K562 (cell line): ENCODE data around the gene PDE1C. TPM values are rescaled to one million over a fixed set of nuclear protein-coding genes. Genes with fewer than 3 reads are reported as not detected.

ENCODE experiments used
- ATAC-seq: fragments of 200-7000 bp; cut with Tn5 transposase; 3 replicates; pipeline ENCODE4 v1.9.1; 2020; ENCODE audit warnings: moderate library complexity
- BruUV-seq: library from RNA; stranded (reverse); fragments of 400-500 nt; replicated peaks from 2 replicates; lab custom pipeline; 2021; lab: Mats Ljungman, UMichigan
- CTCF ChIA-PET: fragments of 300-600 bp; formaldehyde crosslinking; extraction: SDS; loops from one replicate; lab custom pipeline; 2021; ENCODE audit warnings: low intra/inter-chr PET ratio; lab: Yijun Ruan, JAX
- POLR2A ChIA-PET: fragments of 300-600, 350-650 bp; sonication (Branson Sonifier 250); formaldehyde crosslinking; extraction: SDS; loops from one replicate; lab custom pipeline; 2021; ENCODE audit warnings: antibody characterized with exemption, inconsistent platforms; lab: Yijun Ruan, JAX
- DNase-seq, 4 experiments: peaks; one replicate each; pipeline versions ENCODE4 v3.0.0 to v3.0.0-alpha.2; 2011 to 2018; ENCODE audit warnings: low spot score in 3 of 4, mixed read lengths in 3 of 4; ENCODE audit errors: extremely low read depth in 1 of 4
- FAIRE-seq: peaks from 2 replicates; lab custom pipeline; 2011; peaks lifted over from hg19 to GRCh38; lab: Jason Lieb, UNC
- H2AFZ ChIP-seq: 2 replicates; pipeline ENCODE4 v1.6.0; 2011; ENCODE audit warnings: low read depth, low read length, control low read depth, inconsistent platforms
- H3K27ac ChIP-seq: fragments of 200-600 bp; 3 replicates; pipeline ENCODE4 v1.8.0; 2011; ENCODE audit warnings: low read depth, mild to moderate bottlenecking, control low read depth, inconsistent platforms, low read length, moderate library complexity, mixed read lengths; ENCODE audit errors: extremely low read depth
- H3K27me3 ChIP-seq, 2 experiments: fragments of 300-600 bp in 1 of 2; 2 replicates in 1 of 2; 3 replicates in 1 of 2; pipeline versions ENCODE4 v1.6.0 to v1.8.0; 2011; ENCODE audit warnings: inconsistent platforms in 2 of 2, low read length in 2 of 2, mild to moderate bottlenecking in 1 of 2, mixed read lengths in 1 of 2, moderate library complexity in 1 of 2; ENCODE audit not compliant: control insufficient read depth in 2 of 2, insufficient read depth in 2 of 2
- H3K36me3 ChIP-seq: fragments of 300-600 bp; 3 replicates; pipeline ENCODE4 v1.8.0; 2011; ENCODE audit warnings: mild to moderate bottlenecking, low read length, inconsistent platforms; ENCODE audit not compliant: control insufficient read depth, insufficient read depth
- H3K4me1 ChIP-seq, 2 experiments: fragments of 200-600 bp in 1 of 2; replicated peaks in 1 of 2; 2 replicates in 1 of 2; 3 replicates in 1 of 2; pipeline versions ENCODE4 v1.5.1 to v1.8.0; 2011; ENCODE audit warnings: inconsistent platforms in 2 of 2, low read length in 2 of 2, mild to moderate bottlenecking in 1 of 2, mixed read lengths in 1 of 2, moderate library complexity in 1 of 2; ENCODE audit not compliant: control insufficient read depth in 2 of 2, insufficient read depth in 2 of 2
- H3K4me2 ChIP-seq: 2 replicates; pipeline ENCODE4 v1.6.1; 2011; ENCODE audit warnings: low read length, control low read depth, inconsistent platforms, mixed read lengths; ENCODE audit not compliant: insufficient read depth
- H3K4me3 ChIP-seq: fragments of 200-600 bp; sonication (generic), shearing (Covaris generic); 2 replicates; pipeline ENCODE4 v1.5.1; 2016; ENCODE audit warnings: control low read depth, inconsistent platforms
- H3K79me2 ChIP-seq: fragments of 200-600 bp; 3 replicates; pipeline ENCODE4 v1.8.0; 2011; ENCODE audit warnings: low read length, inconsistent platforms; ENCODE audit not compliant: control insufficient read depth, insufficient read depth
- H3K9ac ChIP-seq, 2 experiments: 2 replicates each; pipeline versions ENCODE4 v1.6.0 to v1.6.1; 2011; ENCODE audit warnings: low read depth in 2 of 2, low read length in 2 of 2, control low read depth in 1 of 2, inconsistent platforms in 1 of 2, mild to moderate bottlenecking in 1 of 2, mixed read lengths in 1 of 2; ENCODE audit not compliant: insufficient read depth in 1 of 2
- H3K9me1 ChIP-seq: one replicate; pipeline ENCODE4 v1.6.0; 2011; ENCODE audit warnings: inconsistent platforms, mild to moderate bottlenecking, low read length, moderate library complexity; ENCODE audit not compliant: control insufficient read depth, insufficient read depth
- H3K9me3 ChIP-seq: replicated peaks from 2 replicates; pipeline ENCODE4 v1.5.1; 2011; ENCODE audit warnings: low read depth, low read length, inconsistent platforms; ENCODE audit not compliant: control insufficient read depth, insufficient read depth
- H4K20me1 ChIP-seq: replicated peaks from 2 replicates; pipeline ENCODE4 v1.6.1; 2011; ENCODE audit warnings: low read length, inconsistent platforms, mixed read lengths; ENCODE audit not compliant: control insufficient read depth, insufficient read depth
- AFF1 ChIP-seq, 2 experiments: fragments of 450-650 bp; IDR thresholded peaks; 2 replicates each; pipeline ENCODE4 v1.6.1; 2018; ENCODE audit warnings: mild to moderate bottlenecking in 2 of 2, low read depth in 1 of 2; ENCODE audit not compliant: partially characterized antibody in 2 of 2
- CEBPG ChIP-seq, 3 experiments: fragments of 200-800 bp in 1 of 3; sonication (Bioruptor generic) in 1 of 3; sonication (generic) in 1 of 3; formaldehyde crosslinking in 1 of 3; IDR thresholded peaks in 2 of 3; conservative IDR thresholded peaks in 1 of 3; 2 replicates each; pipeline versions ENCODE4 v1.6.1 to v1.8.0; 2016 to 2022; ENCODE audit warnings: missing compliant biosample characterization in 2 of 3, missing genetic modification characterization in 2 of 3, mild to moderate bottlenecking in 1 of 3, missing genetic modification reagents in 1 of 3
- HNRNPH1 ChIP-seq: fragments of 200-400 bp; formaldehyde crosslinking; optimal IDR thresholded peaks from 2 replicates; pipeline ENCODE3; 2017; ENCODE audit warnings: low read depth, mild to moderate bottlenecking, low read length, moderate library complexity
- KDM4B ChIP-seq, 2 experiments: fragments of 450-650 bp in 1 of 2; sonication (generic) in 1 of 2; IDR thresholded peaks; 2 replicates each; pipeline ENCODE4 v1.6.1; 2016 to 2017; ENCODE audit warnings: borderline replicate concordance in 2 of 2, antibody characterized with exemption in 1 of 2, low read depth in 1 of 2, mild to moderate bottlenecking in 1 of 2
- NFRKB ChIP-seq: fragments of 450-650 bp; IDR thresholded peaks from 2 replicates; pipeline ENCODE4 v1.6.1; 2016; ENCODE audit warnings: low read depth
- PYGO2 ChIP-seq: fragments of 450-650 bp; IDR thresholded peaks from 2 replicates; pipeline ENCODE4 v1.6.1; 2016; ENCODE audit warnings: mild to moderate bottlenecking, missing genetic modification characterization, moderate library complexity, missing compliant biosample characterization
- RFX1 ChIP-seq: fragments of 450-650 bp; IDR thresholded peaks from 2 replicates; pipeline ENCODE4 v1.6.1; 2016; ENCODE audit warnings: mild to moderate bottlenecking, moderate library complexity
- SRSF1 ChIP-seq: fragments of 200-400 bp; formaldehyde crosslinking; IDR thresholded peaks from 2 replicates; pipeline ENCODE4 v1.6.1; 2017; ENCODE audit warnings: mild to moderate bottlenecking, low read depth, low read length, moderate library complexity
- TCF7 ChIP-seq: sonication (generic); IDR thresholded peaks from 2 replicates; pipeline ENCODE4 v1.6.1; 2016; ENCODE audit warnings: antibody characterized with exemption, borderline replicate concordance
- WGBS: fragments of 100-300 bp; shearing (Covaris generic); methylation state at CpG from one replicate; pipeline ENCODE4 v1.1.6; 2016; ENCODE audit warnings: low coverage, mixed read lengths; ENCODE audit not compliant: insufficient coverage; ENCODE audit errors: missing lambda C conversion rate; 5-methylcytosine and 5-hydroxymethylcytosine counted together
- in situ Hi-C: fragments of 300-500 bp; cut with MboI; formaldehyde crosslinking; loops from 4 replicates; pipeline ENCODE4 v1.15.0; 2018; ENCODE audit warnings: inconsistent platforms, mixed read lengths
- intact Hi-C: fragments of 100-400 bp; cut with micrococcal nuclease; formaldehyde crosslinking; loops from 2 replicates; pipeline ENCODE4 v1.14.2; 2022
- polyA plus RNA-seq, 8 experiments: library from polyadenylated mRNA; depleted of rRNA in 4 of 8; stranded (reverse) in 5 of 8; unstranded in 3 of 8; fragments of >200 nt; fragmentation: Nextera tagmentation in 2 of 8; fragmentation: Illumina TruSeq in 1 of 8; extraction: Ambion mirVana in 2 of 8; extraction: Trizol in 1 of 8; gene quantifications; 2 replicates each; pipeline versions ENCODE4 v1.2.1 to v1.2.3, GENCODE V29; 2011 to 2014; ENCODE audit warnings: inconsistent platforms in 1 of 8, missing spikeins in 1 of 8
- total RNA-seq, 7 experiments: library from RNA; depleted of rRNA in 6 of 7; stranded (reverse); fragments of >200 nt in 6 of 7; fragmentation: Illumina TruSeq in 2 of 7; extraction: Trizol in 2 of 7; gene quantifications; 2 replicates each; pipeline versions ENCODE4 v1.2.1 to v1.2.3, GENCODE V29; 2011 to 2021; ENCODE audit warnings: low replicate concordance in 1 of 7
- TF ChIP-seq, protein P1 (sequence below), 2 experiments: fragments of 450-650 bp; formaldehyde crosslinking in 1 of 2; IDR thresholded peaks; 2 replicates each; pipeline versions ENCODE4 v1.4.0 to v1.6.1; 2014 to 2020; ENCODE audit warnings: mild to moderate bottlenecking in 2 of 2, borderline replicate concordance in 1 of 2, low read depth in 1 of 2

The PDE1C gene
- total and polyA plus RNA-seq, 9 of the 15 experiments (the other 6 are each of a cell fraction or from before 2014, with no cell fraction given), result under 0.01 to 0.01 TPM; not detected in 7

GRCh38 chr7:32075612-32076011 lies 5.4 kb upstream of the PDE1C start:
- 0% methylated on average over 4 of the region's 4 CpGs for WGBS
- Histone ChIP-seq H3K4me2 (no peak overlapping the region), H3K36me3 (no peaks in the 10 kb centered on the region), H3K9me3 (no peaks in the 10 kb centered on the region), H3K9me1 (no peaks in the 10 kb centered on the region), H3K79me2 (no peaks in the 10 kb centered on the region), H3K27me3 (peaks cover 0 to 5% of the 10 kb centered on the region in 2 experiments; a peak in 2 of 5 replicates), H3K9ac (no peak overlapping the region), H4K20me1 (no peaks in the 10 kb centered on the region), H2AFZ (no peak overlapping the region), H3K4me1 (no peaks in the 10 kb centered on the region; a peak in 1 of 5 replicates), H3K27ac (no peak overlapping the region), H3K4me3 (no peak overlapping the region)
- CTCF ChIA-PET, result no interaction called here
- no TSS peak for BruUV-seq
- intact Hi-C loops (no loop called here), in situ Hi-C loops (no loop called here)
- FAIRE-seq, result no peak
- no peak for ATAC-seq
- POLR2A ChIA-PET, result no interaction called here
- no peak for DNase-seq
- no peak for TF ChIP-seq NFRKB
- no peak for TF ChIP-seq RFX1
- TF ChIP-seq AFF1 (IDR thresholded peaks at IDR 0.05; ENCODE audit: low read depth in 1 of 2, partially characterized antibody in 2 of 2), result no peak
- TF ChIP-seq HNRNPH1, result no peak
- no peak for TF ChIP-seq PYGO2
- no peak for TF ChIP-seq CEBPG (CRISPR knock-in tag; IDR thresholded peaks at IDR 0.05)
- no peak for TF ChIP-seq CEBPG (tag; conservative IDR thresholded peaks at IDR 0.05 in 1 of 2, IDR thresholded peaks at IDR 0.05 in 1 of 2)
- no peak for TF ChIP-seq TCF7
- no peak for TF ChIP-seq KDM4B (IDR thresholded peaks at IDR 0.05; ENCODE audit: borderline replicate concordance in 2 of 2, low read depth in 1 of 2)
- TF ChIP-seq, protein P1, sequence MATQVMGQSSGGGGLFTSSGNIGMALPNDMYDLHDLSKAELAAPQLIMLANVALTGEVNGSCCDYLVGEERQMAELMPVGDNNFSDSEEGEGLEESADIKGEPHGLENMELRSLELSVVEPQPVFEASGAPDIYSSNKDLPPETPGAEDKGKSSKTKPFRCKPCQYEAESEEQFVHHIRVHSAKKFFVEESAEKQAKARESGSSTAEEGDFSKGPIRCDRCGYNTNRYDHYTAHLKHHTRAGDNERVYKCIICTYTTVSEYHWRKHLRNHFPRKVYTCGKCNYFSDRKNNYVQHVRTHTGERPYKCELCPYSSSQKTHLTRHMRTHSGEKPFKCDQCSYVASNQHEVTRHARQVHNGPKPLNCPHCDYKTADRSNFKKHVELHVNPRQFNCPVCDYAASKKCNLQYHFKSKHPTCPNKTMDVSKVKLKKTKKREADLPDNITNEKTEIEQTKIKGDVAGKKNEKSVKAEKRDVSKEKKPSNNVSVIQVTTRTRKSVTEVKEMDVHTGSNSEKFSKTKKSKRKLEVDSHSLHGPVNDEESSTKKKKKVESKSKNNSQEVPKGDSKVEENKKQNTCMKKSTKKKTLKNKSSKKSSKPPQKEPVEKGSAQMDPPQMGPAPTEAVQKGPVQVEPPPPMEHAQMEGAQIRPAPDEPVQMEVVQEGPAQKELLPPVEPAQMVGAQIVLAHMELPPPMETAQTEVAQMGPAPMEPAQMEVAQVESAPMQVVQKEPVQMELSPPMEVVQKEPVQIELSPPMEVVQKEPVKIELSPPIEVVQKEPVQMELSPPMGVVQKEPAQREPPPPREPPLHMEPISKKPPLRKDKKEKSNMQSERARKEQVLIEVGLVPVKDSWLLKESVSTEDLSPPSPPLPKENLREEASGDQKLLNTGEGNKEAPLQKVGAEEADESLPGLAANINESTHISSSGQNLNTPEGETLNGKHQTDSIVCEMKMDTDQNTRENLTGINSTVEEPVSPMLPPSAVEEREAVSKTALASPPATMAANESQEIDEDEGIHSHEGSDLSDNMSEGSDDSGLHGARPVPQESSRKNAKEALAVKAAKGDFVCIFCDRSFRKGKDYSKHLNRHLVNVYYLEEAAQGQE (IDR thresholded peaks at IDR 0.05; ENCODE audit: borderline replicate concordance), result no peak
- TF ChIP-seq, protein P1 (CRISPR knock-in tag; IDR thresholded peaks at IDR 0.05; ENCODE audit: low read depth), result no peak
- no peak for TF ChIP-seq SRSF1
